SJSA1 (cell line): Measurements from ENCODE around the gene RASSF3. TPM values are rescaled to one million over a fixed set of nuclear protein-coding genes. Genes with fewer than 3 reads are reported as not detected.

Experiments
- DNase-seq, 2 experiments: peaks; one replicate each; pipeline ENCODE4 v3.0.0-alpha.2; 2015 to 2020; ENCODE audit warnings: low spot score in 2 of 2, low read depth in 1 of 2
- H3K27ac ChIP-seq: fragments of 250-450 bp; sonication (Bioruptor Pico); 2 replicates; pipeline ENCODE4 v1.5.1; 2020; ENCODE audit warnings: mild to moderate bottlenecking, moderate library complexity
- H3K27me3 ChIP-seq: fragments of 250-450 bp; sonication (Bioruptor Pico); replicated peaks from 2 replicates; pipeline ENCODE4 v1.5.1; 2020; ENCODE audit warnings: mild to moderate bottlenecking, moderate library complexity
- H3K36me3 ChIP-seq: fragments of 250-450 bp; sonication (Bioruptor Pico); 2 replicates; pipeline ENCODE4 v1.5.1; 2020; ENCODE audit warnings: mild to moderate bottlenecking
- H3K4me1 ChIP-seq: fragments of 250-450 bp; sonication (Bioruptor Pico); replicated peaks from 2 replicates; pipeline ENCODE4 v1.6.1; 2021; ENCODE audit warnings: mild to moderate bottlenecking
- H3K4me3 ChIP-seq: fragments of 250-450 bp; sonication (Bioruptor Pico); 2 replicates; pipeline ENCODE4 v1.5.1; 2020; ENCODE audit warnings: mild to moderate bottlenecking
- H3K9me3 ChIP-seq: fragments of 250-450 bp; sonication (Bioruptor Pico); replicated peaks from 2 replicates; pipeline ENCODE4 v1.5.1; 2020; ENCODE audit warnings: mild to moderate bottlenecking
- total RNA-seq: library from RNA; depleted of rRNA; stranded (reverse); fragments of >200 nt; shearing (Covaris generic); gene quantifications from 2 replicates; pipeline ENCODE4 v1.2.3, GENCODE V29; 2014; rRNA removed

Gene RASSF3
- total RNA-seq, result 10.7 and 13.7 TPM in 2 replicates

GRCh38 chr12:64610079-64610659, at the start of gene RASSF3:
Gene RASSF3, plus strand, starts transcription at chr12:64610495. Its CDS starts 138 bp downstream, at chr12:64610633.
- Histone ChIP-seq H3K9me3 (no peaks in the 10 kb centered on the region), H3K4me1 (peaks cover 13% of the 10 kb centered on the region), H3K4me3 (peak within 1 kb of the TSS; percentile 98), H3K36me3 (peaks cover 12% of the 10 kb centered on the region), H3K27ac (peak within 1 kb of the TSS; percentile 71), H3K27me3 (no peaks in the 10 kb centered on the region)
- DNase-seq, result peak; percentile 63 to 75

DNA sequence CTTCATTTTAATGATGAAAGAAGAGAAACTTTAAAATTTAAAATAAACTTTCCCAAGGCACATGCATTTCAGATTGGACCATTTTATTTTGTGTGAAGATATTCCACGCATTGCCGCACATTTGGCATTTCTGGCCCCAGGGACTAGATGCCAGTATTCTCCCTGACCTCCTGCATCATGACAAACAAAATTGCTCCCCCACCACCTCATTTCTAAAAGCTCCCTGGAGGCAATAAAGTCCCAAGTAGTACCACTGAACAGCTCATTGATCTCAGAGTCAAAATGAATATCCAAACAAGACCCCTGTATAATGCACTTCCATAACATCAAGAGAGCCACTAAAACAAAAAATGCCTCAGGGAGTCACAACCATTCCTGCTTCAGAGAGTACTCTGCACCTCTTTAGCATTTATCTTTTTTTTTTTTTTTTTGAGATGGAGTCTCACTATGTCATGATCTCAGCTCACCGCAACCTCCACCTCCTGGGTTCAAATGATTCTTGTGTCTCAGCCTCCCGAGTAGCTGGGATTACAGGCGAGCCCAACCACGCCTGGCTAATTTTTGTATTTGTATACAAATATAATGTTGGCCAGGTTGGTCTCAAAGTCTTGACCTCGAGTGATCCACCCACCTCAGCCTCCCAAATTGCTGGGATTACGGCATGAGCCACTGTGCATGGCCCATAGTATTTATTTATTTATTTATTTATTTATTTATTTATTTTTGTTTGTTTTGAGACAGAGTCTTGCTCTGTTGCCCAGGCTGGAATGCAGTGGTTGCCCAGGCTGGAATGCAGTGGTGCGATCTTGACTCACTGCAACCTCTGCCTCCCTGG, 48.8 kb upstream of the RASSF3 start:
- H3K27ac ChIP-seq, result peak overlapping the region; percentile 41

GRCh38 chr12:64566122-64566521, 44.2 kb upstream of the RASSF3 start:
- no peak overlapping the region for H3K4me3 ChIP-seq
- H3K27me3 ChIP-seq, result no peaks in the 10 kb centered on the region
- H3K36me3 ChIP-seq, result no peaks in the 10 kb centered on the region
- DNase-seq, result peak in 1 of 2 experiments; percentile 21
- peaks cover 18% of the 10 kb centered on the region for H3K4me1 ChIP-seq
- H3K27ac ChIP-seq, result no peak overlapping the region
- H3K9me3 ChIP-seq, result no peaks in the 10 kb centered on the region; the same call in 1 of the 2 replicates

More for the DNA sequence above, 48.8 kb upstream of the RASSF3 start:
- Histone ChIP-seq H3K9me3 (no peaks in the 10 kb centered on the region), H3K4me1 (peaks cover 25% of the 10 kb centered on the region), H3K4me3 (no peak overlapping the region), H3K36me3 (no peaks in the 10 kb centered on the region), H3K27me3 (no peaks in the 10 kb centered on the region)
- DNase-seq, result no peak

DNA sequence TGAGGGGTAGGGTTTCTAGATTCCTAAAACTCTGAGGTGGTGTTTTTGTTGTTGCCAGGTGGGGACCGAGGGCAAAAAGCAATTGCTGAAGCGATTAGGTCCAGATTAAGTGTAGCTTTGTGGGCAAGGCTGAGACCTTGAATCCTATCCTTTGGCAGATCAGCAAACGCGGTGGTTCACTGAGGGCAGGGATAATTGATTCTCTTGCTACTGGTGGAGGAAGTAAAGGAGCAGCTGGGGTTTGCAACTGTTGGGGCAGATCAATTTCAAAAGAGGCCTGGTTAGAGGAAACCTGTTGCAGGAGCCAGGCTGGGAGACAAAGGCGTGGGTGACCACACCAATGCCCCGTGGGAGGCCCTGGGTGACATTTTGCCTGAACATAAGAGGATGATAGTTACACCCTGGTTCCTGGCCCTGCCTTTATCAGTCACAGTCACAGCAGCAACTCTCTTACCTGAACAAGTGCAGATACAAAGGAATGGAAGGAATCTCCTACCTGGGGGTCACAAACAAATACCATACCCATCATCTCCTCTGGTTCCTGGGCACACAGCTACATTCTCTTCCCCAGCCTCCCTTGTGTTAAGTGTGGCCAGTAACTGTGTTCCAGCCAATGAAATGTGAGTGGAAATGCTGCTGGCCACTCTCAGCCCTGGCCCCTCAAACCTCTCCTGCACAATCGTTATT, 43.3 kb upstream of the RASSF3 start:
- H3K36me3 ChIP-seq, result no peaks in the 10 kb centered on the region
- no peaks in the 10 kb centered on the region for H3K27me3 ChIP-seq
- H3K9me3 ChIP-seq, result no peaks in the 10 kb centered on the region; the same call in 1 of the 2 replicates
- no peak for DNase-seq
- no peak overlapping the region for H3K27ac ChIP-seq
- no peak overlapping the region for H3K4me3 ChIP-seq
- H3K4me1 ChIP-seq, result peaks cover 13% of the 10 kb centered on the region

- Histone ChIP-seq H3K4me3 (no peak overlapping the region), H3K36me3 (no peaks in the 10 kb centered on the region), H3K27ac (no peak overlapping the region), H3K4me1 (peaks cover 13% of the 10 kb centered on the region), H3K27me3 (no peaks in the 10 kb centered on the region), H3K9me3 (no peaks in the 10 kb centered on the region; the same call in 1 of the 2 replicates)
- no peak for DNase-seq
These were observed 42.7 kb upstream of the RASSF3 start for GRCh38 chr12:64567570-64567969.

DNA sequence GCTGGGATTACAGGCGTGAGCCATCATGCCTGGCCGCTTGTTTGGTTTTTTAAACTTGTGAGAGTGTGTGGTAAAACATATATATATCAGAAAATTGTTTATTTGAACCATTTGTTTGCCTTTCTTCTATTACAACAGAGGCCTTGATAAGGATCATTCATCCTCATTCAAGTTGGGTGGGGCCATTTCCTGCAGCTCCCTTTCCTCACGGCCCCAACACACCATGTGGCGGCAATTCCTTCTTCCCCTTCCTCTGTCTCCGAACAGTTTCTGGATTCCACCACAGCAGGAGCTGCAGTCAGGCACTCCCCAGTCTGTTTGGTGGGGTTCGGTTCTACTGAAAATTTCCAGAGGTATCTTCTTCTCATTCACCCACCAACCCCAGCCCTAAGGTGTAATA, 42.0 kb upstream of the RASSF3 start:
- H3K36me3 ChIP-seq, result no peaks in the 10 kb centered on the region
- DNase-seq, result no peak
- H3K4me3 ChIP-seq, result no peak overlapping the region
- peaks cover 13% of the 10 kb centered on the region for H3K4me1 ChIP-seq
- H3K9me3 ChIP-seq, result no peaks in the 10 kb centered on the region; the same call in 1 of the 2 replicates
- H3K27me3 ChIP-seq, result no peaks in the 10 kb centered on the region
- no peak overlapping the region for H3K27ac ChIP-seq

DNA sequence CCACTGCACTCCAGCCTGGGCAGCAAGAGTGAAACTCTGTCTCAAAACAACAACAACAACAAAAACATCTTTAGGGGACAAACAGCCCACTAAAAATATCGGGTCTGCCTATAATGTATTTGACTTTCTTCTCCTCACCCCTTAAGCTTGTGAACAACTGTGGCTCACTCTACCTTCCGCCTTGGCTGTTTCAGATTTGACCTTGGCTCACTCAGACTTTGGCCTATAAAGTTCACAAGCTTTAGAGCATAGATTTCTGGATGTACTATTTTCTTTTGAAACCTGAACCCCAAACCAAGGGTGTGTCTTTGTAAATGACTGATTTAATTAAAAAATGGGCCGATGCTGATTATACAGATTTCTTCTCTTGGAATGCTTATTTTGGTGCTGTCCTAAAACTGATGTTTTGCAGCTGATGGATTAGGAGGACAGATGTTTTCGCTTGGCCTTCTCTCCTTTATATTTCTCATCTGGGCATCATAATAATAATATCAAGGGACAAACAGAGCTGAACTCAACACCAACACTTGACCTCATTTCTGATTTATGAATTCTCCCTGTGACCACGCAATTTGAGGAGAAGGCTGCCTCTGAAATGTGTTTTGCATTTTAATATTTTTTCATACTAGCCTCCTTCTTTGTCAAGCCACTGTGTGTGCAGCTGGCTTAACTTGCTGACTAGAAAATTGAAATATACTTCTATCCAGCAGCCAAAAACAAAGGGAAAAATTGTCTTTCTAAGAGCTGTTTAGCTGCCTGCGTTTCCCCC, 40.2 kb upstream of the RASSF3 start:
- no peak for DNase-seq

GRCh38 chr12:64571411-64571810, 38.9 kb upstream of the RASSF3 start:
- Histone ChIP-seq H3K27ac (no peak overlapping the region), H3K27me3 (no peaks in the 10 kb centered on the region), H3K9me3 (no peaks in the 10 kb centered on the region; the same call in 1 of the 2 replicates), H3K36me3 (no peaks in the 10 kb centered on the region), H3K4me1 (peaks cover 3% of the 10 kb centered on the region), H3K4me3 (no peak overlapping the region)
- no peak for DNase-seq

More for the DNA sequence above, 40.2 kb upstream of the RASSF3 start:
- Histone ChIP-seq H3K4me1 (peaks cover 13% of the 10 kb centered on the region), H3K36me3 (no peaks in the 10 kb centered on the region), H3K4me3 (no peak overlapping the region), H3K27me3 (no peaks in the 10 kb centered on the region), H3K9me3 (no peaks in the 10 kb centered on the region; the same call in 1 of the 2 replicates), H3K27ac (no peak overlapping the region)

GRCh38 chr12:64572241-64572640, 38.1 kb upstream of the RASSF3 start:
- Histone ChIP-seq H3K27me3 (no peaks in the 10 kb centered on the region), H3K27ac (no peak overlapping the region), H3K4me1 (no peaks in the 10 kb centered on the region), H3K4me3 (no peak overlapping the region), H3K36me3 (no peaks in the 10 kb centered on the region), H3K9me3 (no peaks in the 10 kb centered on the region; the same call in 1 of the 2 replicates)
- no peak for DNase-seq

DNA sequence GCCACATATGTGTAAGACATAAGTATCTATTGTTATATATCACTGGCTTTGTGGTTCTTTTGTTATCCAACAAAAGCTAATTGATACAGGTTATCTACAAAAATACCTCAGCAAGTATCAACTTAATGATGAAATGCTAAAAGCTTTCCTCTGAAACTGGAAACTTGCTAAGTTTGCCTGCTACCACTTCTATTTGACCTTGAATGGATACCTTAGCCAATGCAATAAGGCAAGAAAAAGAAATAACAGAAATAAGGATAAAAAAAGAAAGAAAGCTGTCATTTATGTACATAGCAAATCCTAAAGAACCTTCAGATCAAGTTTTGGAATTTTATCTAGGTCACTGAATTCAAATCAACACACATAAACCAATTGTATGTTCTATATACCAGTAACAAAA, 35.5 kb upstream of the RASSF3 start:
- H3K9me3 ChIP-seq, result no peaks in the 10 kb centered on the region; the same call in 1 of the 2 replicates
- H3K4me3 ChIP-seq, result no peak overlapping the region
- no peak overlapping the region for H3K27ac ChIP-seq
- no peaks in the 10 kb centered on the region for H3K27me3 ChIP-seq
- no peaks in the 10 kb centered on the region for H3K4me1 ChIP-seq
- DNase-seq, result no peak
- no peaks in the 10 kb centered on the region for H3K36me3 ChIP-seq

- DNase-seq, result no peak
- no peaks in the 10 kb centered on the region for H3K4me1 ChIP-seq
- no peaks in the 10 kb centered on the region for H3K36me3 ChIP-seq
- H3K27ac ChIP-seq, result no peak overlapping the region
- no peaks in the 10 kb centered on the region for H3K27me3 ChIP-seq
- H3K4me3 ChIP-seq, result no peak overlapping the region
- no peaks in the 10 kb centered on the region; the same call in 1 of the 2 replicates for H3K9me3 ChIP-seq
These were observed 33.2 kb upstream of the RASSF3 start for GRCh38 chr12:64577046-64577445.

- no peaks in the 10 kb centered on the region; the same call in 1 of the 2 replicates for H3K9me3 ChIP-seq
- H3K4me3 ChIP-seq, result no peak overlapping the region
- no peaks in the 10 kb centered on the region for H3K27me3 ChIP-seq
- H3K4me1 ChIP-seq, result no peaks in the 10 kb centered on the region
- no peak for DNase-seq
- no peaks in the 10 kb centered on the region for H3K36me3 ChIP-seq
- H3K27ac ChIP-seq, result no peak overlapping the region
These were observed 31.7 kb upstream of the RASSF3 start for GRCh38 chr12:64578566-64578965.

DNA sequence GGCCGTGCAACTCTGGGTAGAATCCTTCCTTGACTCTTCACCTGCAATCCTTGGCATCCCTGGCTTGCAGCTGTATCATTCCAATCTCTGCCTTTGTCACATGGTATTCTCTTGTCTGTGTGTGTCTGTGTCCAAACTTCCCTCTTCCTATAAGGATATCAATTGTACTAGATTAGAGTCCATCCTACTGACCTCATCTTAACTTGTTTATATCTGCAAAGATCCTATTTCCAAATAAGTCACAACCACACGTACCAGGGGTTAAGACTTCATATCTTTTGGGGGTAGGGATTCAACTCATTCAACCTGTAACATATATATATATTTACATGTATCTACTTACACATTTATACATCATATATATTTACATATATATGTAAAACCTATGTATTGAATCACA, 29.6 kb upstream of the RASSF3 start:
- DNase-seq, result no peak
- Histone ChIP-seq H3K4me3 (no peak overlapping the region), H3K9me3 (no peaks in the 10 kb centered on the region), H3K36me3 (no peaks in the 10 kb centered on the region), H3K27me3 (no peaks in the 10 kb centered on the region), H3K27ac (no peak overlapping the region), H3K4me1 (no peaks in the 10 kb centered on the region)
